Activated CD8-positive, alpha-beta T cell treated with anti-CD3 and anti-CD28 coated beads, Interleukin-2, amount 10 ng/mL, durations not matched to agents 7 days and 5 days (primary cell): ENCODE results near the gene PSPC1. TPM values are rescaled to one million over a fixed set of nuclear protein-coding genes. Genes with fewer than 3 reads are reported as not detected.

Experiments
- ATAC-seq: fragments of 150-1000 bp; cut with Tn5 transposase; one replicate; pipeline ENCODE4 v1.10.0; 2021; ENCODE audit warnings: moderate library complexity
- CTCF ChIA-PET: fragments of 350-600 bp; sonication (Branson Sonifier 250); formaldehyde crosslinking; loops from one replicate; lab custom pipeline; 2021; ENCODE audit warnings: antibody characterized with exemption; lab: Charles Lee
- POLR2A ChIA-PET: fragments of 350-600 bp; sonication (Branson Sonifier 250); formaldehyde crosslinking; loops from one replicate; lab custom pipeline; 2021; ENCODE audit warnings: antibody characterized with exemption; lab: Charles Lee
- DNase-seq: peaks from one replicate; pipeline ENCODE4 v3.0.0-alpha.2; 2020
- H3K27ac Mint-ChIP-seq: one replicate; pipeline ENCODE4 v1.8.0; 2021; ENCODE audit warnings: mild to moderate bottlenecking, mixed read lengths
- H3K27me3 Mint-ChIP-seq: one replicate; pipeline ENCODE4 v1.8.0; 2021; ENCODE audit warnings: low read depth, mixed read lengths
- H3K36me3 Mint-ChIP-seq: one replicate; pipeline ENCODE4 v1.8.0; 2021; ENCODE audit warnings: low read depth, mixed read lengths
- H3K4me1 Mint-ChIP-seq: one replicate; pipeline ENCODE4 v1.8.0; 2021; ENCODE audit warnings: low read depth, mixed read lengths
- H3K4me3 Mint-ChIP-seq: one replicate; pipeline ENCODE4 v1.8.0; 2021; ENCODE audit warnings: mild to moderate bottlenecking, mixed read lengths
- H3K9me3 Mint-ChIP-seq: one replicate; pipeline ENCODE4 v1.8.0; 2022; ENCODE audit warnings: mixed read lengths; ENCODE audit not compliant: insufficient read depth
- total RNA-seq, 2 experiments: library from RNA; stranded (reverse); gene quantifications; one replicate each; pipeline ENCODE4 v1.2.3, GENCODE V29; 2021

PSPC1 gene
- total RNA-seq, 2 experiments from 2014 or later, result 70.9 to 72.2 TPM

GRCh38 chr13:19668778-19669177 lies 114.0 kb downstream of the PSPC1 start:
- POLR2A ChIA-PET, result no interaction called here
- CTCF ChIA-PET, result no interaction called here
- ATAC-seq (no peak), DNase-seq (no peak)
- peaks cover 74% of the 10 kb centered on the region for H3K36me3 Mint-ChIP-seq
- no peak overlapping the region for H3K27ac Mint-ChIP-seq
- H3K27me3 Mint-ChIP-seq, result no peaks in the 10 kb centered on the region
- peaks cover 11% of the 10 kb centered on the region for H3K4me1 Mint-ChIP-seq
- H3K9me3 Mint-ChIP-seq, result no peaks in the 10 kb centered on the region
- H3K4me3 Mint-ChIP-seq, result no peak overlapping the region

- POLR2A ChIA-PET, result no interaction called here
- H3K27ac Mint-ChIP-seq, result no peak overlapping the region
- peaks cover 77% of the 10 kb centered on the region for H3K36me3 Mint-ChIP-seq
- H3K9me3 Mint-ChIP-seq, result no peaks in the 10 kb centered on the region
- CTCF ChIA-PET, result no interaction called here
- peaks cover 11% of the 10 kb centered on the region for H3K4me1 Mint-ChIP-seq
- ATAC-seq, result no peak
- no peaks in the 10 kb centered on the region for H3K27me3 Mint-ChIP-seq
- DNase-seq, result no peak
- no peak overlapping the region for H3K4me3 Mint-ChIP-seq
These were observed 117.3 kb downstream of the PSPC1 start for GRCh38 chr13:19665427-19665859.

- H3K36me3 Mint-ChIP-seq, result peaks cover 73% of the 10 kb centered on the region
These were observed 118.1 kb downstream of the PSPC1 start for GRCh38 chr13:19664481-19665230.

GRCh38 chr13:19663416-19663979 lies 119.2 kb downstream of the PSPC1 start:
- no peaks in the 10 kb centered on the region for H3K9me3 Mint-ChIP-seq
- H3K4me3 Mint-ChIP-seq, result no peak overlapping the region
- no peaks in the 10 kb centered on the region for H3K27me3 Mint-ChIP-seq
- CTCF ChIA-PET, result no interaction called here
- ATAC-seq (no peak), DNase-seq (no peak)
- POLR2A ChIA-PET, result no interaction called here
- H3K4me1 Mint-ChIP-seq, result peaks cover 11% of the 10 kb centered on the region
- H3K27ac Mint-ChIP-seq, result no peak overlapping the region
- H3K36me3 Mint-ChIP-seq, result peaks cover 73% of the 10 kb centered on the region

More at GRCh38 chr13:19664481-19665230, 118.1 kb downstream of the PSPC1 start:
- ATAC-seq, result no peak
- no peak overlapping the region for H3K4me3 Mint-ChIP-seq
- peak overlapping the region; percentile 77 for H3K27ac Mint-ChIP-seq
- peaks cover 11% of the 10 kb centered on the region for H3K4me1 Mint-ChIP-seq
- ChIA-PET POLR2A (no interaction called here), CTCF (no interaction called here)
- H3K9me3 Mint-ChIP-seq, result no peaks in the 10 kb centered on the region
- H3K27me3 Mint-ChIP-seq, result no peaks in the 10 kb centered on the region
- no peak for DNase-seq

- ATAC-seq (no peak), DNase-seq (peak; percentile 14)
- Mint-ChIP-seq H3K4me3 (no peak overlapping the region), H3K9me3 (no peaks in the 10 kb centered on the region), H3K27ac (no peak overlapping the region), H3K4me1 (peaks cover 11% of the 10 kb centered on the region), H3K27me3 (no peaks in the 10 kb centered on the region), H3K36me3 (peaks cover 59% of the 10 kb centered on the region)
- POLR2A ChIA-PET, result no interaction called here
- CTCF ChIA-PET, result no interaction called here
These were observed 121.2 kb downstream of the PSPC1 start for GRCh38 chr13:19661561-19661960.

GRCh38 chr13:19661126-19661525 lies 121.6 kb downstream of the PSPC1 start:
- no peak for ATAC-seq
- H3K27ac Mint-ChIP-seq, result no peak overlapping the region
- peak; percentile 10 for DNase-seq
- peaks cover 56% of the 10 kb centered on the region for H3K36me3 Mint-ChIP-seq
- H3K4me1 Mint-ChIP-seq, result peaks cover 11% of the 10 kb centered on the region
- CTCF ChIA-PET, result interaction anchor here (0.6 kb wide), 1 partner anchor 1154 kb away, joined by 3 read pairs; no protein-coding TSS in a partner anchor
- H3K4me3 Mint-ChIP-seq, result no peak overlapping the region
- H3K9me3 Mint-ChIP-seq, result no peaks in the 10 kb centered on the region
- no peaks in the 10 kb centered on the region for H3K27me3 Mint-ChIP-seq
- POLR2A ChIA-PET, result no interaction called here

- no peak for DNase-seq
- H3K9me3 Mint-ChIP-seq, result no peaks in the 10 kb centered on the region
- no peaks in the 10 kb centered on the region for H3K4me1 Mint-ChIP-seq
- H3K27ac Mint-ChIP-seq, result no peak overlapping the region
- ChIA-PET CTCF (no interaction called here), POLR2A (interaction anchor here (0.6 kb wide), 1 partner anchor 22 kb away, joined by 3 read pairs; no protein-coding TSS in a partner anchor)
- no peak for ATAC-seq
- H3K4me3 Mint-ChIP-seq, result no peak overlapping the region
- H3K36me3 Mint-ChIP-seq, result peaks cover 42% of the 10 kb centered on the region
- no peaks in the 10 kb centered on the region for H3K27me3 Mint-ChIP-seq
These were observed 123.9 kb downstream of the PSPC1 start for GRCh38 chr13:19658831-19659230.

GRCh38 chr13:19657872-19658591 lies 124.7 kb downstream of the PSPC1 start:
- ChIA-PET CTCF (no interaction called here), POLR2A (no interaction called here)
- DNase-seq, result no peak
- no peaks in the 10 kb centered on the region for H3K4me1 Mint-ChIP-seq
- H3K4me3 Mint-ChIP-seq, result no peak overlapping the region
- no peak for ATAC-seq
- H3K9me3 Mint-ChIP-seq, result no peaks in the 10 kb centered on the region
- no peaks in the 10 kb centered on the region for H3K27me3 Mint-ChIP-seq
- peaks cover 39% of the 10 kb centered on the region for H3K36me3 Mint-ChIP-seq
- H3K27ac Mint-ChIP-seq, result no peak overlapping the region

Other genes starting within 250 kb of the PSPC1 start
- gene TPTE2, start 221.4 kb downstream of the PSPC1 start, total RNA-seq, result not detected
- 10 to 100 TPM; 32.1 to 32.6 TPM for gene MPHOSPH8, start 149.3 kb downstream of the PSPC1 start, total RNA-seq
- 10 to 100 TPM; 15.8 to 18.2 TPM for gene ZMYM5, start 80.7 kb upstream of the PSPC1 start, total RNA-seq
- 10 to 100 TPM; 45.6 to 51.8 TPM for gene ZMYM2, start 175.8 kb upstream of the PSPC1 start, total RNA-seq